Activated CD4-positive, alpha-beta T cell treated with anti-CD3 and anti-CD28 coated beads for 48 hours (primary cell): ENCODE results near the gene ENPP6.
"Not testable (repeated sequence)": the region's sequence is repeated elsewhere in the genome, so short reads cannot be mapped to it uniquely, and the experiment has no call there.

Source experiments
- DNase-seq: peaks from one replicate; pipeline ENCODE4 v3.0.0-alpha.2; 2020

Gene ENPP6

DNA sequence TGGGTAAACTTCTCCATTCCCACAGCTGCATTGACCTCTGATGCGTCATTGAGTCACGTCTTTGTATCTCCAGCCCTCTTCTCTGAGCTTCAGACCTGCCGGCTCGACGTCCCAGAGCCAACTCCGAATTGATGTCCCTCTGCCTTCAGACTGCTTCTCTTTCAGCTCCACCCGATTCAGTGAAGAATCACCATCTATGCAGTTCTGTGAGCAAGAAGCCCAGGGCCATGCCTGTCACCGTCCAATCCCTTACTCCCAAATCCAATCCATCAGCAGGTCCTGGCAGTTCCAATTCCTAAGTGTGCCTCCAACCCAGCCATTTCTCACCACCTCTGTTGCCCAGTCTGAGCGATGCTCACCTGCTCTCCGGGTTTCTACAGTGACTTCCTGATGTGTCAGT is 70.7 kb downstream of the ENPP6 start:
- no peak for DNase-seq

DNA sequence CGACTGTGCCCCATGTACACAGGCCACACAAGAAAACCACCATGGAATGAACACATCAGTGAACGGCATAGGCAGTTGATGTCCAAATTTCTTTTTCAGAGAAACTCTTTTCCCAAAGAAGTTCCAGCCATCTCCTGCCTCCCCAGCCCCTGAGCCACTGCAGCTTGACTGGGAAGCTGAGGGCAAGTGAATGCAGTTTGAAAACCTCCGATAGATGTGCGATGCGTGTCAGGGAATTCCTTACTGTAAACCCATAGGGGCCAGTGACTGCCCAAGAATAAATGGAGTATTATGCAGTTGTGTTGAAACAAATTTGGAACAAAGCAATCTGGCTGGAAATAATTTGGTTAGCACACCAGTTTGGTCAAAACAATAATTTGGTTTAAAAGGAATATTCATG is 72.1 kb downstream of the ENPP6 start:
- DNase-seq: no peak

DNA sequence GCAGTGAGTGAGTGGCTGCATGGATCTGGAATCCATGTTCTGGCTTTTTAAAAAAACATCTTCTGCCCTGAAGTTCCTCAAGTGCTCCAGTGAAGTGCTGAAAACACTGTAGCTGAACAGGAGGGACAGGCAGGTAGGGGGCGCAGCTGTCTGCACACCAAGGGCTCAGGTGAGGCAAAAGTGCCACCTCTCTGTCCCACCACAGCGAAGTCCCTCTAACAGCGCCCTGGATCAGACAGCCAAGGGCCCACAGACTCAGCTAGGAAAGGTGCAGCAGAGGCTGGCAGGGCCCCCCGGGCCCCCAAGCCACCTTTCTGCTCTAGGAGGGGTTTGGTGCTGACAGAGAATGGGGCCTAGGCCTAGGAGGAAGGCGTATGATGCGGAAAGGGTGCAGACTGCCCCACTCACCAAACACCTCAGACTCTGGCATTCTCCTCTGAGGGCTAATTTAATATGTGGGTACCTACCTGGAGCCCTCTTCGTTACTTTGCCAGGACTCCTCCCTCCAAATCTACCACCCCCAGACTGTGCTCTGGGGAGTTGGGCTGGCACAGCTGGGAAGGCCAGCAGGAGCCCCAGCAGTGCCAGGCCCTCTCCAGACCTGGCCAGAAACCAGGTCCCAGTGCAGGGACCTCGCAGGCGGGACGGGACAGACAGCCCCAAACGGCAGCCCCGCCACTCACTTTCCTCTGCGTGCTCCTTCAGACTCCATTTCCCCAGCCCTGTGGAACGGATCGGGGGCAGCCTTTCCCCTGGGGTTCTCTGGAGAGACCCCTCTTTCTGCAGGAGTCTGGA is 73.7 kb downstream of the ENPP6 start:
- no peak for DNase-seq

DNA sequence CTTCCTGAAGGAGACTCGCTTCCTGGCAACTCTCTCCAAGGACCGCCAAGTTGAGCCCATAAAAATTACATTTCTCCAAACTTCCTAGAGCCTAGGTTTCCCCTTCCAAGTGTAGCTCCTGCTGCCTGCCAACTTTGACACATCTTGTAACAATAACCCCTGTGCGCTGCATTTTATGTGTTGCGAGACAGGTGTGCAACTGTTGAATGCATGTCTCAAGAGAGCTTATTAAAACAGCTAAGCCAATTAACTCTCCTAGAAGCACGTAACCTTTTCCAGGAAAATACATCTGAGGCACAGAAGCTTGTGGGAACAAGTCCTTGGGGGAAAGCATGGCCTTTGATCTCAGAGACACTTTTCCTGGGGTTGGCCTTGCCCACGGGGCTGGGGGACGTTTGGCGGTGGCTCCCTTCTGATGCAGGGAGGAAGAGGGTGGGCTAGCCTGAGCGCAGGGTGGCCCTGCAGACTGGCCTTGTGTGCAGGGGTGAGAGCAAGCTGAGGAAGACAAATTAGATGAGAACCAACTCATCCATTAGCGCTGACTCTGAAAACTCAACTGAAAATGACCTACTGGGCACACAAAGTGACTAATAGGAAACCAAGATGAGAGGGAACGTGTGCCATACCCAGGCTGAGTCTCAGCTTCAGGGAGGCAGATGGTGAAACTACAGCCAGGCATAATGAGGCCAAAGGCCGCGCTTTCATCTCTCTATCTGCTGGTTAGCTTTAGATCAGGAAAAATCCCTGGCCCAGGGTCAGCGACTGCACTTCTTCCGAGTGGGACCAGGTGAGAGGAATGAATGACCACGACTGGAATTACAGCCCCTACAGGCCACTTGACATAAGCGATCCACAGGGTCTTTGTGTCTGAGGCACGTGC is 75.3 kb downstream of the ENPP6 start:
- no peak for DNase-seq

DNA sequence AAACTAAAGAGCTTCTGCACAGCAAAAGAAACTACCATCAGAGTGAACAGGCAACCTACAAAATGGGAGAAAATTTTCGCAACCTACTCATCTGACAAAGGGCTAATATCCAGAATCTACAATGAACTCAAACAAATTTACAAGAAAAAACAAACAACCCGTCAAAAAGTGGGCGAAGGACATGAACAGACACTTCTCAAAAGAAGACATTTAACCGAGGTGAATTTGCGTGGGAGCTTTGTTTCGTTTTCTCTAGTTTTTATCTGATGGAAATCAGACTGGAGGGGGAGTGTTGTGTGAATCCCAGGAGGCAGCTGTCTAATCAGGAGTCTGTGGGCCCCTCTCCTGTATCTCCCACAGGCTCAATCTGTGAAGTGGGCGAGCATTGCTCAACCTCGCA is 76.8 kb downstream of the ENPP6 start:
- not testable (repeated sequence) for DNase-seq

DNA sequence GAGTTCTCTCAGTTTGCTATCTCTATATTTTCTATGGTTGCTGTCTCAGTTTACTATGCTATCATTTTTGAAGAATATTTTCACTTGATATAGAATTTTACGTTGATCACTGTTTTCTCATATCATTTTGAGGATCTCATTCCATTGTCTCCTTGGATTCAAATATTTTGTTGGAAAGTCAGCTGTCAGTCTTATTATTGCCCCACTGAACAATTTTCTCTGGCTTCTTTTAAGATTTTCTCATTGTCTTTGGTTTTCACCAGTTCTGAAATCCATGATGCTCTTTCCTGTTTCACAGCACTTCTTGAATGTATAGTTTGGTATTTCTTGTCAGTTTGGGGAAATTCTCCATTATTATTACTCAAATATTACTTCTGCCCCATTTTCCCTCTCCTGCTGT is 81.1 kb downstream of the ENPP6 start:
- no peak for DNase-seq

DNA sequence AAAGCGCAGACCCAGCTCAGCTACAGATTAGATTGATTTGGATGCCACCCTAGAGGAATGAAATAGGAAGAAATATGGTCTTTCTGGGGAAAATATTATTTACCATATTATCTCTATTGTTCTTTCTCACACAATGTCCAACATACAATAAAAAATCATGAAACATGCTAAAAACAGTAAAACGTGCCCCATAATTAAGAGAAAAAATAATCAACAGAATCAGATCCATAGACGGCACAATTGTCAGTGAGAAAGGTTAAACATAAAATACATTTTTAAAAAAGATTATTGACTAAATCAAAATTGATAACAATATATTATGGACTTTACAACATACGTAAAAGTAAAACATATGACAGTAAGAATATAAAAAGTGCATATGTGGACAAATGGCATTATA is 90.9 kb downstream of the ENPP6 start:
- no peak for DNase-seq

DNA sequence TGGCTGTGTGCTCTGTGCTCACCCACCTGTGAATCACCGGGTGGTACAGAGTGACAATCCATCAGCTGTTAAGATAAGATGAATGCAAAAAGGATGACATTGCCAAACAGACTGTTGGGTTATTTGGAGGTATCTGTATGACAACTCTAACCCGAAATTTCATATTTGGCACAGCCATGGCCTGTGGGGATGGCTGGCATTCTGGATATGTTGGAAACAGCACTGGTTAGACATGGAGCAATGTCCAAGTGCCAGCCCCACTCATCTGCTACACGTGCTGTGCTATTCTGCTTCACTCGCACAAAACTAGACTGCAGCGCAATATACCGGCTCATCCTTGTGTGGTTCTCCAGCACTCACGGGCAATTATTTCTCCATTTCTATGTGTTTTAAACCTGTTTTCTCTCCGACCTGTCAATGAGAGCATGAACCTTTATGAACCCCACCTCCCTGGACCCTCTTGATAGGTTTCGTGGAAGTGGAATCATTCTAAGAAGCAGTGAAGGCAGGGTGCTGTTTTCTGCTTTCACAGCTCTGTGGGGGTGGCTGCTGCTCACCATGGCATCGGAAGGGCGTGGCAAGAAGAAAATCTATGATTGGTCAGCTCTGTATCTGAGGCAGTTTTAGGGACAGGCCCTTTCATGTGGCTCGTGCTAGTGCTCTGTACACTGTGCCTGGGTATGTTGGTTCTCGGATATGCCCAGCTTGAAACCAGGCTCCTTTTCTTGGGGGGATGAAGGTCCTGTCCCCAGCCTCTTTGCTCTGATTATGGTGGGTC is 94.9 kb downstream of the ENPP6 start:
- no peak for DNase-seq

DNA sequence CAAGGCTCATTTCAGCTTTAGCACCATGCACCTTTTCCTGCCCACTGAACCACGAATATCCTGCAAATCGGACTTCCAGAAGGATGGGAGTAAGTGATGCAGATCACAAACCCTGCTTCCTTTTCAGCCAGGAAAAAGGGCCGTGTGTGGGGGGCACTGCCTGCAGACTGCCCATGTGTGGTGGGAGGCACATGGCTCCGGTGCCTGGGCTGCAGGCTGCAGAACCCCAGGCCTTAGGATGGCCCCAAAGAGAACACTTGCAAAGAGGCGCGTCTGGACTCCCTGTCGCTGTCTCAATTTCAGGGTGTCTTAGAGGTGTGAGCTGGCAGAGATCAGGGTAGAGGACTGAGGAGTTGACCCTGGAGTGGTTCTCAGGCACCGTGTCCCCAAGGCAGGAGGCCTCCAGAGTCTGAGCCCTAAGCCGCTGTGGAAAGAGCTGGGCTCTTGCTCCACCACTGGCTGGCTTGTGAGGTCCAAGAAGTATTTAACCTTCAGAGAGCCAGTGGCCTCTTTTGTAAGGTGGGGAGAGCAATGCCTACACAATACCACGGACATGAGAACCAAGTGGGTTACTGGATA is 97.0 kb downstream of the ENPP6 start:
- DNase-seq: no peak

DNA sequence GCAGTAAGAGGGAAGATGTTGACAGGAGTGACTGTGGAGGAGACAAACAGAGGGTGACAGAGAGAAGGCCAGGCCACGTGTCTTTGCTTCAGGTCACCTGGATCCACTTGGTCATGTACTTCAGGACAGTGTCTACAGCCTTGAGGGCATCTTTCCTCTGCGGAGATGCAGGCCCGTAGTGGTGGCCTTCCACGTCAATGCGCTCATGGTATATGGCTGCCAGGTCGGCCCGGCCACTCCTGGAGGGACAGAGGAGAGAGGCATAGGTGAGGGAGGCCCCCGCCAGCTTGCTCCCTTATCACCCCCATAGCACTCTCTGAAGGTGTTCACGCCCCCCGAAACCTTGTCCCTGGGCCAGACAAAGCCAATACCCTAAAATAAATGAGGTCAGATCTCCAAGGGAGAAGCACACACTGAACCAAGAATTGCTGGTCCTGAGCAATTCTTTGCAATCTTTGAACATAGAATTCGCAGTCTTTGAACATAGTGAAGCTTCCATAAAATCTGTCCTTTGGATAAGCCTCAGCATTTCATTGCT is 99.9 kb downstream of the ENPP6 start:
- no peak for DNase-seq

DNA sequence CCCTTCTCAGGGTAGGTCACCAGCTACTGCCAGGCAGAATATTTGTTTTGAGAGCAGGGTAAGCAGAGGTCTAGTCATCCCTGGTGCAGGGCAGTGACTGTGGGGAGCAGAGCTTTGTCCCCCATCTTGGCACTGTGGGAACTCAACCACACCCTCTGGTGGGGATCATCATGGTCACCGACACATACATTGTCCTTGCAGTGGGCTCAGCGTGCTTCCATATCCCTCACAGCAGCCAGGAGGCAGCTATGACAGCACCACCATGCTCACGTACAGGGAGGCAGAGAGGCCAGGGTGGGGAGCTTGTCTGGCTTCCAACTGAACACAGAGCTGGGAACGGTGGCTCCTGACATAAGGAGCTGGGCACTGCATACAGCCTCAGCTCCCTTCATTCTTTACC is 102.3 kb downstream of the ENPP6 start:
- DNase-seq: no peak

DNA sequence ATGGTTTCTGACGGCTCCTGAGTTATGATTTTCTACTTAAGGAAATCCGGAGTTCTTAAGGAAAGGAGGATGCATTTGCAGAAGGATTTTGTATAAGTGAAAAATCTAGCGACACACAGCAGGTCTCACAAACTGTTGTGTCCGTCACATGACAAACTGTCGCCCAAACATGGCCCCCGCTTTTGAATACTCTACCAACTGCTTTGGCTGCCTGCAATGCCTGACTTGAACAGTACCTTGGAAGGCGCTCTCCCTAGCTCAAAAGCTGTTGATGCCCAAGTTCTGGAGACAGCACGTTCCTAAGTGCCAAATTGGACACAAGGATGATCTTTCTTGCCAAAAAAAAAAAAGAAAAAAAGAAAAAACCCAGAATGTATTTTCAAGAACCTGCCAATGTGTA is 103.2 kb downstream of the ENPP6 start:
- no peak for DNase-seq

DNA sequence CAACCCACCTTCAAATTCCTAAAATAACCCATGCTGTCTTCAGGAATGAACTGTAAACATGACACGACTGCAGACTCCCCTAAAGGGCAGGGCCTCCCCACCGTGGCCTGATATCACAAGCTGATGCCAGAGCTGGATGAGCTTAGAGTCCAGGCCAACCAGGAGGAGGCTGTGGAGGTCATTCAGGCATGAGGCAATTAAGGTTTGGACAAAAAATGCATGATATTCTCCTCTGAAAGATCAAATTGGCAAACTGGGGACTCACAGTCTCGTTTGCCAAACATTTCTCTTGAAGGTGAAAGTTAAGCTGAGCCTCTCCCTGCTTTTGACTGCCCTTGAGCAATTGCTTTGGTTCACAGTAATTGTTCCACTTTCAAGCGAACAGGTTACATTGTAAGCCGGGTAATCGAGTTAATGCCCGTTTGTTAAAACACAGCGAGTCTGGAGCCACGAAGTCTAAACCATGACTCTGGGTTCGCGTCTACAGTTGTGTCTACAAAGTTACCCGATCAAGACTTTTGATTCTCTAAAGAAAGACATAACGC is 105.6 kb downstream of the ENPP6 start:
- no peak for DNase-seq

DNA sequence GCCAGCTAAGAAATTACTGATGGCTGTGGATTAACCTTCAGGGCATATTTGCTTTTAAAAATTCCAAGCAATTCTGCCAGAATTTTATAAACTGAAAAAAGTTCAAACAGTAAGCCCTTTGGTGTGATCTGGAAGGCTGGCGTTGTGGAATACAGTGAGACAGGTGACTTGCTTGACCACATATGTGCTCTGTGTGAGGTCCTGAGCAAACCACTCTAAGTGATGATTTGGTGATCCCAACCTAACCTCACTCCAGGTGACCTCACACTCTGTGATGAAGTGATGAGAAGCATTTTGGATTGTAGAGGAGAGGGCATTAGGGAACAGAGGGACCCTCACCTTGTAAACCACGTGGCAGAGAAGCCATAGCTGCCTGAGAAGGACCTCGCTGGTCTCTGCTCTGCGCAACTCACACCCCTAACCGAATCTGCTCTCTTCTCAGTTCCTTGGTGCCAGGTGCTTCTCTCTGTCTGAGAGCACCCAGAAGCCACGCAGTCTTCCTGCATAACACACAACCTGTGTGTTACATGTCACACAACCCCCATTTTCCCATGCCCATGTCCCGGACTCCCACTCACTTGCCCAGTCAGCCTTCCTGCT is 106.3 kb downstream of the ENPP6 start:
- no peak for DNase-seq

DNA sequence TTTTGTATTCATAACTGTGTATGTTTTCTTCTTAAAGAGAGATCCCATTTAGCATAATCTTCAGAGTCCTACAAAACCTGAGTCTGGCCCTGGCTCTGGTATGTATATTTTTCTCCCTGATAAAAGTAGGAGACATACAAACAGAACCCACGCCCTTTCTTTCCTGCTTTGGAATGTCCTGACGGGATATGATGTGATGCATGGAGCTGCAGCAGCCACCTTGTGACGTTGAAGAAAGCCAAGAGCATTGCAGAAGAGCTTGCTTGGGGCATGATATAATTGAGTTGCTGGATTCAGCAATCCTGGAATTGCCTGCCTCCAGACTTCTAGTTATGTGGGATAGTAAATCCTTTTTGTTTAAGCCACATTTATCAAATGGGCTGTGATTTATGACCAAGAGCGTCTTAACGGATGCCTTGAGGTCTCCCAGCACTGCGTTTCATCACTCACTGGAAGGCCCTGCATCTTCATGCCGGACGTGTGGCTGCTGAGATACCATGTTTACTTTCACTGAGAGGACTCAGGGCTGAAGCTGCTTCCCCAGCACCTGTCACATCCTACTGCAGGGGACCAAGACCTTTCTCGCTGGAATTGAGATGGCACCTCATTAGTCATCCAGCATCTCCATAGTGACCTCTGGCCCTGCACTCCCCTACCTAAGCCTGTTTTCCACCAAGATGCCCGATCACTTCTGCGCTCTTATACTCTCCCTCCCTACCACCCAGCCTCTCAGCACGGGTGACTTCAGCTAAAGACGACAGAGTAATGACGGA is 107.0 kb downstream of the ENPP6 start:
- DNase-seq: no peak

DNA sequence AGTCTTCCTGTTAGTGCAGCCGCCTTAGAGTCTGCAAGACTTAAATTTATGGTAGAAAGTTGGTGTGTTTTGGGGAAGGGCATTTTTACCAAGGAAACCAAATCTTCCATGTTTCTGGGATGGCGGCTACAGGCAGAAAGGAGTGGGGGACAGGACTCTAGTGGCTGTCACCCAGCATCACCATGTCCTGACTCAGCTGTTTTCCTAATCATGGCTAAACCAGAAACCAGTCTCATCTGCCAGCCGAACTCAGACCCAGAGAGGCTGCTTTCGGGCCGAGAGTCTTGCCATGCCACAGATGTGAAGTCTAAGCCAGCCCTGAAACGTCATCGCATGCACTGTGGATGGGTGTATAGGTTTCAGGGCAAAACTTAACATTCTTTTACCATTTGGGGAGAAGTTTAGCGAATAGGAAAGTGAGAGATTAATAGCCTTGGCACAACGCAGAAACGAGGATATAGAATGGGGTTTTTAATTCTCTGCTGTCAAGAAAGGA is 109.6 kb downstream of the ENPP6 start:
- DNase-seq: no peak

DNA sequence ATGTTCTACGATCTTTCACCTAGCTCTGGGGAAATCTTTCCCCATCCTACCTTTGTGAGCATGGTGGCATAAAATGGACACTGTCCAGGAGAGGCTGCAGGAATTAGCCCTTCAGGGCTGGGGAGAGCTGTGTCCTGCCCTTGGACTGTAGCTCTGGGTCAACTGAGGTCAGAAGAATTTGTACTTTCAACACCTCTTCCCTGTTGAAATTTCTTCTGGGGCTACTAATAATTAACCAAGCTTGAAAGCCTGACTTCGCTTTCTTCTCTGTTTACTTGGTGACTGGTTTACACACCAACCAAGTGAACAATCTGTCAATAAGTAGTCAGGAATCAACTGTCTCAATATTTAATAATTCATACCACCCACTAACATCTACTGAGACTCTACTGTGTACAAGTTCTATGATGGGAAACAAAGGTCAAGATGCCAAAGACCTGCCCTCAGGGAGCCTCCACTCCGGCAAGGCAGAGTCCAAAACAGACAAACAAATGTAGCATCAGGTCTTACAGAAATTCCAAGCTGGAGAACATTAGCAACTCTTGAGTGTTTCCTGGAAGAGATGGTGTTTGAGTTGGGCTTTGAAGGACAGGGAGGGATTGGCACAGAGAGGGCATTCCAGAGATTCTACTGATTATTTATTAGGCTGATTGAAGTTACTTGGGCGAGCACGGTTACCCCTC is 113.1 kb downstream of the ENPP6 start:
- no peak for DNase-seq

DNA sequence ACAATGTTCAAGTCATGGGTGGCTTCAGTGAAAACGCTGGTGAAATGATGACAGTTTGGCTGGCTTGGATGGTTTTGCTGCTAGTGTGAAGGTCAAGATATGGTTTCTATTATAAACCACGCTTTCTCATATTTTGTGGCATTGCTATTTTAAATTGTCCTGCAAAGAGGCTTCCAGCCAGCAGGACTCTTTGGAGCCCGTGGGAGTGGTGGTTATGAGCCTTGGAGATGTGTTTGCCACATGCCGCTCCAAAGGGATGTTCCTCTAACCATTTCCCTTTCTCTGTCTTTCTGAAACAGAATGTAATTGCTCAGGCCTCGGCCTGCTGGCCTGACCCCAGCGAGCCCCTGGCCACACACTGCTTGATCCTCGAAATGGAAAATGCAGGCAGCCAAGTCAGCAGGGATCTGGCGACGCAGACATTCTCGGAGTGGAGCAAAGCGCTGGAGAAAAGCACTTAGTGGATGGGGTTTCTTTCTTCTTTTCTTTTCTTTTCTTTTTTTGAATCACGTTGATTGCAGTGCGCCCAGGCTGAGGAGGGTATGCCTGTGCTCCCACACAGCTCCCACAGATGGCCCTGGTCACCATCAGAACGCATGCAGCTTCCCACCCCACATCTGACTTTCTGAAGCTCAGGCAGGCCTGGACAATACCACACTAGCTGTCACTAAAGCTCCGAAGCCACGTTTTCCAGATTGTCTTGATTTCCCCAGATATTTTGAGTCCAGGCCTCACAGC is 114.0 kb downstream of the ENPP6 start:
- no peak for DNase-seq

DNA sequence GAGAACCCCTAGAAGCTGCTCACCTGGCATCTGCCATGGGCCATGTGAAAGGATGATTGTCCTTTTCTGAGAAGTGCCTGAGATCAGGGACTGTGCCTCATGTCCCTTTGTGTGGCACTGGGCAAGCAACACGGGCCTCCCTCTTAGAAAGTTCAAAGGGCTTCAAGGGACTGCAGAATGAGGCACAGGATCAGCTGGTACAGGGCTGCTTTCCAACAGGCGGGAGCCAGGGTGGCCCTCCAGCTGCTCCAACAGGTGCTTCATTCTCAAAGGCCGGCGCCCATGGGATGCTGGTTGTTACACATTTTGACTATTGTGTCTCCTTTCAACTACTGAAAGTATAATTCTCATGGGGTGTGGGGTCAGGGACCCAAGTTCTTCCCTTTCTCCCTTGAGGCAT is 114.7 kb downstream of the ENPP6 start:
- no peak for DNase-seq

DNA sequence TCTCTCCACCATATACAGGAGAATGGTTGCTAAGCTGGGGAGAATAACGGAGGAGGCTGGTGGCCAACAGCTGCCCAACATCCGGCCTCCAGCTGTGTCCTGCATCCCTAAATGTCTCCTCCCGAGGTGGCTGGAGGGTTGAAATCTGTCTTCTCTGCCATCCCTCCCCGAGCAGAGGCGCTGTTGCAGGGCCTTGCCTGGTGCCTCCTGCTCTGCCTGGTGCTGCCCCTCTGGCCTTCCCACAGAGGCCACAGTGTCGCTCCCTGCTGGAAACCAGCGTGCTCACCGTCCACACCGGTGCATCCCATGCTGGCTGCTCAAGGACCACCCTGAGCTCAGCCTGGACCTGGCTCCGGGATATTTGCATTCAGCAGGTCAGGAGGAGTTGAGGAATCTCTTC is 115.2 kb downstream of the ENPP6 start:
- no peak for DNase-seq
